ENCODE results near the gene C15orf39. TPM values are rescaled to one million over a fixed set of nuclear protein-coding genes. Genes with fewer than 3 reads are reported as not detected.

Gene C15orf39
- 10 to 100 TPM; 22.2 to 32.5 (median 24.2) TPM for total RNA-seq
- long read RNA-seq, donor 1, full-length matches to known transcripts, result 4 of 7 reads
- long read RNA-seq, donor 1, partial matches to known transcripts, result 3 of 7 reads
- long read RNA-seq, donor 1, other reads (novel, unspliced or antisense), result 0 of 7 reads
- long read RNA-seq, donor 2, full-length matches to known transcripts, result 2 of 3 reads
- long read RNA-seq, donor 2, partial matches to known transcripts, result 1 of 3 reads
- long read RNA-seq, donor 2, other reads (novel, unspliced or antisense), result 0 of 3 reads

DNA sequence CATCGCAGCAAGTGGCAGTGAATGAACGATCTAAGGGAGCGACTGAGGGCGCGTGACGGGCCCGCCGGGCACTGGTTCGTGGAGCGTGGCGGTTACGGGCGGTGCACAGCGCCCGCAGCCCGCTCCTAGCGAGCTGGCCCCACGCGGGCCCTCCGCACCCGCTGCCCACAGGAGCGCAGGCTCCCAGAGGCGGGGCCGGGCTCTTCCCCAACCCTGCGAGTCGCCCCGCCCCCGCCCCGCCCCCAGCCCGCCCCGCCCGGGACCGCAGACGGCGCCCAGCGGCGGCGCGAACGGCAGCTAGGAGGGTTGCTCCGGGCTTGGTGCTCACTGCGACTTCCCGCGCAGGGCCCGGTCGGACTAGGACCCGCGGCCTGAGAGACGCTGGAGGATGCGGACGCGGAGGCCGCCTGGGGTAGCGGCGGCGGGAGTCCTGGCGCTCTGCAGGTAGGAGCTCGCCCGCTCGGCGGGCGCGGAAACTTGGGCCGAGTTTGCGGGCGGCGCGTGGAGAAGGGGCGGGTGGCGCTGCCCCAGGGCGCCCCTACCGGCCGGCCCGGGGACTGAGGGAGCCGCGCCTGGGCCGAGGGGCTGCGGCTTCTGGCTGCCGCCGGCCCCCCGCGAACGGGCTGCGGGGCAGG lies at the start of gene C15orf39:
C15orf39 (plus strand) TSS at position 267 of the 635 bp plus-strand sequence. CDS start 4,167 bp downstream, outside the sequence.
- H3K4me1 ChIP-seq (ENCODE audit: low read depth), result peaks cover 41% of the 10 kb centered on the region
- H3K36me3 ChIP-seq (ENCODE audit: low read depth), result peaks cover 3% of the 10 kb centered on the region
- peak; percentile 76 for ATAC-seq
- TF ChIP-seq, protein P1, sequence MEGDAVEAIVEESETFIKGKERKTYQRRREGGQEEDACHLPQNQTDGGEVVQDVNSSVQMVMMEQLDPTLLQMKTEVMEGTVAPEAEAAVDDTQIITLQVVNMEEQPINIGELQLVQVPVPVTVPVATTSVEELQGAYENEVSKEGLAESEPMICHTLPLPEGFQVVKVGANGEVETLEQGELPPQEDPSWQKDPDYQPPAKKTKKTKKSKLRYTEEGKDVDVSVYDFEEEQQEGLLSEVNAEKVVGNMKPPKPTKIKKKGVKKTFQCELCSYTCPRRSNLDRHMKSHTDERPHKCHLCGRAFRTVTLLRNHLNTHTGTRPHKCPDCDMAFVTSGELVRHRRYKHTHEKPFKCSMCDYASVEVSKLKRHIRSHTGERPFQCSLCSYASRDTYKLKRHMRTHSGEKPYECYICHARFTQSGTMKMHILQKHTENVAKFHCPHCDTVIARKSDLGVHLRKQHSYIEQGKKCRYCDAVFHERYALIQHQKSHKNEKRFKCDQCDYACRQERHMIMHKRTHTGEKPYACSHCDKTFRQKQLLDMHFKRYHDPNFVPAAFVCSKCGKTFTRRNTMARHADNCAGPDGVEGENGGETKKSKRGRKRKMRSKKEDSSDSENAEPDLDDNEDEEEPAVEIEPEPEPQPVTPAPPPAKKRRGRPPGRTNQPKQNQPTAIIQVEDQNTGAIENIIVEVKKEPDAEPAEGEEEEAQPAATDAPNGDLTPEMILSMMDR (IDR thresholded peaks at IDR 0.05), result peak; percentile 92
- peak; percentile 78 to 87 (median 86) for DNase-seq
- intact Hi-C loops (cut with DNase I, micrococcal nuclease), result loop anchor here in 1 of 2 donors (5.0 kb wide), 1 partner anchor 174 kb away; no protein-coding TSS in a partner anchor
- no peaks in the 10 kb centered on the region for H3K9me3 ChIP-seq
- H3K4me3 ChIP-seq, result peak within 1 kb of the TSS; percentile 93

DNA sequence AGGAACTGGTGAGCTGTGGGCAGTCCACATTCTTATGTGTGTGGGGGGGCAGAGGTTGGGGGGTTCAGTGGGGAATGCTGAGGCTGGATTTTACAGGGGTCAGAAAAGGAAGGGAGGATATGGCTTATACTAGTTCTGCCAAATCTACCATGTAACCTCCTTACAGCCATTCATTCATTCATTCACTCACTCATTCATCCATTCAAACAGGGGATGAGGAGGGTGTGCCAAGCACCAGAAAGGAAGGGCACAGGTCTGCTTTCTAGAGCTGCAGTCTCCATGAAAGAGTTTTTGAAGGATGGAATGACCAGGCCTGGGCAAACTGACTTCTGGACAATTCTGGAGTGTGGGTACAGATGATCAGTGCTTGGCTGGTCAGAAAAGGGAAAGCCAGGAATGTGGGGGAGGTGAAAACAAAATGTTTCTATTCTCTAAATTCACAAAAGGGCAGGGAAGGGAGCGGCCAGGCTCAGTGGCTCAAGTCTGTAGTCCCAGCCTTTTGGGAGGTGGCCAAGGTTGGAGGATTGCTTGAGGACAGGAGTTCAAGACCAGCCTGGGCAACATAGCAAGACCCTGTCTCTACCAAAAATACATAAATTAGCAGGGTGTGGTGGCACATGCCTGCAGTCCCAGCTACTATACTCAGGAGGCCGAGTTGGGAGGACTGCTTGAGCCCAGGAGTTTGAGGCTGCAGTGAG lies 49.2 kb upstream of the C15orf39 start:
- TF ChIP-seq, protein P1 (IDR thresholded peaks at IDR 0.05), result no peak
- ATAC-seq (no peak), DNase-seq (no peak)
- Histone ChIP-seq H3K9me3 (peaks cover 4% of the 10 kb centered on the region), H3K4me3 (no peak overlapping the region), H3K36me3 (ENCODE audit: low read depth) (no peaks in the 10 kb centered on the region), H3K4me1 (ENCODE audit: low read depth) (no peaks in the 10 kb centered on the region)
- intact Hi-C loops (cut with DNase I, micrococcal nuclease), result no loop called here

DNA sequence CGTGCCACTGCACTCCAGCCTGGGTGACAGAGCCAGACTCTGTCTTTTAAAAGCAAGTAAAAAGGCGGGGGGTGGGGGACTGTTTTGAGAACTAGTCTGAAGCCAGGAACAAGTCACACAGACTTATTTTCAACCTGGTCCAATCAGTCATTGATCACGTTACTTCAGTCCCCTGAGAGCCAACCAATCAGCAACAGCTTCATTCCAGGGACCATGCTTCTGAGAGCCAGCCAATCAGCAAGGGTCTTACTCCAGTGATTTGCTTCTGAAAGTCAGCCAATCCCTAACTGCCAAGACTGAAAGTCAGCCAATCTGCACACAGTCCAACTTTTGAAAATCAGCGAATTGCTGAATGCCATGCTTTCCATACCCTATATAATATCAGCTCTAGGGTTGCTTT lies 48.6 kb upstream of the C15orf39 start:
- DNase-seq, result peak in 1 of 3 donors; percentile 22

DNA sequence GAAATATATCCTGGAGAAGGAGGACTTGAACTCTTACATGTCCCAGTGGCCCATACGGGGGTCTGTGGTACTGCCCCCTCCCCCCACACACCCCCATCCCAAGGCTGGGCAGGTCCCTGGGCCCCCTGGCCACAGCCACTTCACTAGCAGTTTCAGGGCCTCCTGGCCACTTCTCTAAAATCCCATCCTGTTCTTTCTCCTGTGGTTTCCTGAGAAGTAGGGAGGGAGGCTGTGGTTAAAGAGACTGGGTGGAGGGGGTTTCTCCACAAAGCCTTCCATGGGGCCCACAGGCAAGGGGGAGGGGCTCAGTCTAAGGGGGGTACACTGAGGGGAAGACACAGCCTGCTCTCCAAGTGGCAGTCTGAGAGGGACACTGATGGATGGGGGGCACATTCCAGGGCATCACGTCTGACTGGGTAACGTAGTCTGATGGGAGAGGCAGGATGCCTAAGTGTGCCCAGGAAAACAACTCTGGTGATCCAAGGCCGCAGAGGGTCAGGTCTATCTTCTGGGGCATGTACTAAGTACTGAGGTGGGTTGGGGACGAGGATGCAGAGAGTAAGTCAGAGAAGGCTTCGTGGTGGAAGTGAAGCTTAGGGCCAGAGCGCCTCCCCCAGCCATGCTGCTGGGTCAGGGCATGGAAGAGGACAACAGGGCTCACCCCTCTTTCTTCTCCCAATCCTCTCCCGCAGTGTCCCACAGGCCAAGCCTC lies 48.0 kb upstream of the C15orf39 start:
- Histone ChIP-seq H3K4me1 (ENCODE audit: low read depth) (no peaks in the 10 kb centered on the region), H3K4me3 (no peak overlapping the region), H3K36me3 (ENCODE audit: low read depth) (no peaks in the 10 kb centered on the region), H3K9me3 (no peaks in the 10 kb centered on the region)
- TF ChIP-seq, protein P1 (IDR thresholded peaks at IDR 0.05), result no peak
- intact Hi-C loops (cut with DNase I, micrococcal nuclease), result no loop called here
- DNase-seq (no peak), ATAC-seq (peak; percentile 17)

More for the DNA sequence above, 48.6 kb upstream of the C15orf39 start:
- ATAC-seq, result no peak
- Histone ChIP-seq H3K36me3 (ENCODE audit: low read depth) (no peaks in the 10 kb centered on the region), H3K4me1 (ENCODE audit: low read depth) (no peaks in the 10 kb centered on the region), H3K4me3 (no peak overlapping the region), H3K9me3 (no peaks in the 10 kb centered on the region)
- TF ChIP-seq, protein P1 (IDR thresholded peaks at IDR 0.05), result no peak
- intact Hi-C loops (cut with DNase I, micrococcal nuclease), result no loop called here

DNA sequence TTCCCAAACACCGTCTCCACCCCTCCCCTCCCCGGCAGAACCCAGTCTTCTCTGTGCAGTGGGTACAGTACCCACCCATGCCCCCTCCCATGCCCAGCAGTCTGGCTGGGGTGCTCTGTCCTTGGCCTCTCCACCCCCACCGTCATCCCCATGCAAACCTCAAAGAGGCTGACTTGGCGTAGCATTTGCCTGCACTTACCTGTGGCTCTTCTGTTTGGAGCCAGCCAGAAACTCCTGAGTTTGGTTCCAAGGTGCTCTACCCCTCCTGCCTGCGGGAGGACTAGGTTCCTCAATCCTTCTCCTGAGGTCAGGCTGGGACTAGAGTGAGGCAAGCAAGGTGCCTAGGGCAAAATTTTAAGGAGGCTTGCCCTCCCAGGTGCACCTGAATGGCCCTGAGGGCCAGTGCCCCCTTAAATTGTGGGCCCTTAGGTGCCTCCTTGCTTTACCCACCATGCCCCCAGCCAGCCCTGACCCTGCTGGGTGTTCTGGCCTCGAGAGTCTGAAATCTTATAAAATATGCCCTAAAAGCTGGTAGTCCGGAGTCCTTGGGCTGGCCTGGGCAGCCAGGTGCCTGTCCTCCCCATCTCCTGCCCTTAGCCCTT lies 47.1 kb upstream of the C15orf39 start:
- no peaks in the 10 kb centered on the region for H3K4me1 ChIP-seq (ENCODE audit: low read depth)
- H3K9me3 ChIP-seq, result no peaks in the 10 kb centered on the region
- intact Hi-C loops (cut with DNase I, micrococcal nuclease), result no loop called here
- H3K36me3 ChIP-seq (ENCODE audit: low read depth), result no peaks in the 10 kb centered on the region
- no peak for ATAC-seq
- H3K4me3 ChIP-seq, result no peak overlapping the region
- TF ChIP-seq, protein P1 (IDR thresholded peaks at IDR 0.05), result no peak
- DNase-seq, result no peak

Data from mucosa of descending colon (tissue), 3 donors.